B cell (primary cell): ENCODE results near the gene TCHH. TPM values are rescaled to one million over a fixed set of nuclear protein-coding genes. Genes with fewer than 3 reads are reported as not detected.

Source experiments
- ATAC-seq: fragments of 200-7000 bp; cut with Tn5 transposase; one replicate; pipeline ENCODE4 v1.10.0; 2021; ENCODE audit warnings: low read depth, mild to moderate bottlenecking, moderate number of reproducible peaks, moderate library complexity
- CTCF ChIA-PET: fragments of 350-600 bp; sonication (Branson Sonifier 250); formaldehyde crosslinking; loops from one replicate; lab custom pipeline; 2021; ENCODE audit warnings: antibody characterized with exemption, inconsistent platforms; lab: Charles Lee
- POLR2A ChIA-PET: fragments of 350-600 bp; sonication (Branson Sonifier 250); formaldehyde crosslinking; loops from one replicate; lab custom pipeline; 2021; ENCODE audit warnings: antibody characterized with exemption; lab: Charles Lee
- DNase-seq: peaks from one replicate; pipeline ENCODE4 v3.0.0; 2013
- H2AFZ ChIP-seq: 2 replicates; pipeline ENCODE4 v1.6.1; 2012; ENCODE audit warnings: mild to moderate bottlenecking, low read depth, low read length; ENCODE audit not compliant: insufficient read depth, poor library complexity, severe bottlenecking
- H3K27ac ChIP-seq, 2 donors: 1 replicate in 1 of 2; 2 replicates in 1 of 2; pipeline ENCODE4 v1.5.1; 2012 to 2013; ENCODE audit warnings: low read length in 2 of 2, mild to moderate bottlenecking in 2 of 2, moderate library complexity in 1 of 2
- H3K27me3 ChIP-seq, 4 experiments: fragments of 200-600 bp in 1 of 4; sonication (generic) in 1 of 4; replicated peaks in 1 of 4; 1 replicate in 2 of 4; 2 replicates in 2 of 4; pipeline versions ENCODE4 v1.6.1 to v1.7.0; 2013 to 2016; ENCODE audit warnings: low read length in 3 of 4, mild to moderate bottlenecking in 2 of 4, mixed read lengths in 1 of 4, moderate library complexity in 1 of 4; ENCODE audit not compliant: insufficient read depth in 4 of 4, control insufficient read depth in 3 of 4; ENCODE audit errors: control extremely low read depth in 1 of 4
- H3K36me3 ChIP-seq, 2 experiments: replicated peaks in 1 of 2; 1 replicate in 1 of 2; 2 replicates in 1 of 2; pipeline versions ENCODE4 v1.6.1 to v1.7.1; 2013; ENCODE audit warnings: low read length in 1 of 2; ENCODE audit not compliant: insufficient read depth in 2 of 2, control insufficient read depth in 1 of 2; ENCODE audit errors: control extremely low read depth in 1 of 2, extremely low read depth in 1 of 2
- H3K4me1 ChIP-seq, 2 donors: fragments of 200-600 bp in 1 of 2; sonication (generic) in 1 of 2; 1 replicate in 1 of 2; 2 replicates in 1 of 2; pipeline versions ENCODE4 v1.5.1 to v1.6.1; 2013 to 2017; ENCODE audit warnings: low read length in 2 of 2; ENCODE audit not compliant: control insufficient read depth in 2 of 2, insufficient read depth in 2 of 2
- H3K4me2 ChIP-seq: replicated peaks from 2 replicates; pipeline ENCODE3; 2012; ENCODE audit warnings: mild to moderate bottlenecking, low read depth, low read length; ENCODE audit not compliant: poor library complexity, severe bottlenecking
- H3K4me3 ChIP-seq, 5 experiments: fragments of 200-600 bp in 1 of 5; sonication (generic) in 1 of 5; 1 replicate in 3 of 5; 2 replicates in 2 of 5; pipeline versions ENCODE4 v1.5.1 to v1.7.0; 2011 to 2016; ENCODE audit warnings: low read length in 4 of 5, mild to moderate bottlenecking in 4 of 5, low read depth in 2 of 5, control low read depth in 1 of 5, moderate library complexity in 1 of 5; ENCODE audit not compliant: insufficient read depth in 1 of 5; ENCODE audit errors: control extremely low read depth in 1 of 5, extremely low read depth in 1 of 5
- H3K79me2 ChIP-seq: fragments of 200-600 bp; sonication (generic); one replicate; pipeline ENCODE4 v1.6.0; 2016; ENCODE audit warnings: low read length; ENCODE audit not compliant: control insufficient read depth, insufficient read depth
- H3K9ac ChIP-seq: fragments of 200-600 bp; sonication (generic); 2 replicates; pipeline ENCODE4 v1.6.1; 2017; ENCODE audit warnings: mild to moderate bottlenecking, low read length, moderate library complexity
- H3K9me3 ChIP-seq, 3 donors: one replicate each; pipeline versions ENCODE4 v1.6.1 to v1.7.1; 2013; ENCODE audit warnings: low read length in 2 of 3; ENCODE audit not compliant: control insufficient read depth in 2 of 3, insufficient read depth in 1 of 3; ENCODE audit errors: control extremely low read depth in 1 of 3
- H4K20me1 ChIP-seq: 2 replicates; pipeline ENCODE4 v1.6.0; 2012; ENCODE audit warnings: mild to moderate bottlenecking, low read length; ENCODE audit not compliant: insufficient read depth, control insufficient read depth, poor library complexity, severe bottlenecking
- H3K27ac Mint-ChIP-seq: one replicate; pipeline ENCODE4 v1.8.0; 2021; ENCODE audit warnings: mixed read lengths
- H3K27me3 Mint-ChIP-seq: one replicate; pipeline ENCODE4 v1.8.0; 2021; ENCODE audit warnings: mixed read lengths
- H3K4me1 Mint-ChIP-seq: one replicate; pipeline ENCODE4 v1.8.0; 2021; ENCODE audit warnings: mixed read lengths
- H3K4me3 Mint-ChIP-seq: one replicate; pipeline ENCODE4 v1.8.0; 2021; ENCODE audit warnings: mixed read lengths
- H3K9me3 Mint-ChIP-seq: one replicate; pipeline ENCODE4 v1.8.0; 2022; ENCODE audit warnings: mixed read lengths; ENCODE audit not compliant: insufficient read depth
- CTCF ChIP-seq: fragments of 200-600 bp; IDR thresholded peaks from one replicate; pipeline ENCODE4 v1.8.0; 2022; ENCODE audit warnings: antibody characterized with exemption, mild to moderate bottlenecking
- EZH2 ChIP-seq: IDR thresholded peaks from 2 replicates; pipeline ENCODE4 v1.6.1; 2012; ENCODE audit warnings: borderline replicate concordance, low read depth, mild to moderate bottlenecking, moderate library complexity, low read length; ENCODE audit not compliant: insufficient read depth, poor library complexity, severe bottlenecking
- WGBS: methylation state at CpG from one replicate; pipeline ENCODE4 v1.1.5; 2013; ENCODE audit warnings: missing lambda C conversion rate; ENCODE audit not compliant: insufficient coverage; 5-methylcytosine and 5-hydroxymethylcytosine counted together
- intact Hi-C: fragments of 100-400 bp; cut with micrococcal nuclease; formaldehyde crosslinking; loops from one replicate; pipeline ENCODE4 v1.10.0; 2022
- polyA plus RNA-seq: library from polyadenylated mRNA; depleted of rRNA; stranded (reverse); fragments of >200 nt; gene quantifications from 2 replicates; pipeline ENCODE4 v1.2.3, GENCODE V29; 2012
- total RNA-seq, 2 donors: library from RNA; stranded (reverse); fragments of 120-200 nt in 1 of 2; gene quantifications; 1 replicate in 1 of 2; 2 replicates in 1 of 2; pipeline versions ENCODE4 v1.2.3 to v1.2.4, GENCODE V29; 2013 to 2022

Gene TCHH
- total and polyA plus RNA-seq, 2 donors (not counting 1 experiment from before 2014, with no cell fraction given), result not detected

GRCh38 chr1:152160576-152160975 lies 45.3 kb upstream of the TCHH start:
- no peak overlapping the region for H3K4me2 ChIP-seq
- ChIA-PET POLR2A (no interaction called here), CTCF (no interaction called here)
- no peaks in the 10 kb centered on the region for H3K9me3 ChIP-seq
- Mint-ChIP-seq H3K4me1 (peaks cover 14% of the 10 kb centered on the region), H3K27me3 (peaks cover 6% of the 10 kb centered on the region), H3K4me3 (no peak overlapping the region), H3K27ac (no peak overlapping the region), H3K9me3 (no peaks in the 10 kb centered on the region)
- peaks cover 0 to 8% (median 2%) of the 10 kb centered on the region in 4 experiments for H3K27me3 ChIP-seq
- H3K36me3 ChIP-seq, result no peaks in the 10 kb centered on the region
- DNase-seq, result no peak
- 43% methylated on average over 3 of the region's 3 CpGs for WGBS
- H3K4me3 ChIP-seq, result no peak overlapping the region
- no peak overlapping the region for H2AFZ ChIP-seq
- no peaks in the 10 kb centered on the region for H3K79me2 ChIP-seq
- no peaks in the 10 kb centered on the region for H4K20me1 ChIP-seq
- H3K9ac ChIP-seq, result no peak overlapping the region
- peaks cover 8 to 9% of the 10 kb centered on the region in 2 donors for H3K4me1 ChIP-seq
- intact Hi-C loops, result no loop called here
- H3K27ac ChIP-seq, result no peak overlapping the region
- no peak for ATAC-seq
- TF ChIP-seq EZH2 (no peak), CTCF (no peak)

GRCh38 chr1:152159144-152159543 lies 43.9 kb upstream of the TCHH start, which contains the start of gene RPTN:
TSS of gene RPTN (minus strand) at chr1:152159228. CDS start at chr1:152157889, 1,339 bp downstream.
- ChIA-PET POLR2A (no interaction called here), CTCF (interaction anchor here (0.7 kb wide), 1 partner anchor 18 kb away, joined by 3 read pairs; no protein-coding TSS in a partner anchor)
- Mint-ChIP-seq H3K4me1 (peaks cover 5% of the 10 kb centered on the region), H3K4me3 (no peak within 1 kb of the TSS), H3K27me3 (peaks cover 3% of the 10 kb centered on the region), H3K27ac (no peak within 1 kb of the TSS), H3K9me3 (no peaks in the 10 kb centered on the region)
- peaks cover 0 to 8% (median 0%) of the 10 kb centered on the region in 4 experiments for H3K27me3 ChIP-seq
- no peaks in the 10 kb centered on the region for H3K79me2 ChIP-seq
- H3K36me3 ChIP-seq, result no peaks in the 10 kb centered on the region
- ATAC-seq (no peak), DNase-seq (no peak)
- no peak within 1 kb of the TSS for H3K4me3 ChIP-seq
- H3K4me2 ChIP-seq, result no peak within 1 kb of the TSS
- H2AFZ ChIP-seq, result no peak within 1 kb of the TSS
- H3K9ac ChIP-seq, result no peak within 1 kb of the TSS
- WGBS, result no CpG with 5 or more reads among the region's 1 CpG
- no peaks in the 10 kb centered on the region for H4K20me1 ChIP-seq
- H3K9me3 ChIP-seq, result no peaks in the 10 kb centered on the region
- TF ChIP-seq EZH2, result no peak
- H3K4me1 ChIP-seq, result no peaks in the 10 kb centered on the region
- intact Hi-C loops, result no loop called here
- H3K27ac ChIP-seq, result no peak within 1 kb of the TSS
